Measurements from ENCODE around the gene UROC1. TPM values are rescaled to one million over a fixed set of nuclear protein-coding genes. Genes with fewer than 3 reads are reported as not detected.

Gene UROC1
- total and polyA plus RNA-seq, 9 of the 15 experiments (the other 6 are each of a cell fraction or from before 2014, with no cell fraction given), result not detected

GRCh38 chr3:126459111-126459762, 58.3 kb downstream of the UROC1 start:
- FAIRE-seq (no peak), ATAC-seq (no peak), DNase-seq (ENCODE audit: extremely low read depth in 1 of 4, low spot score in 3 of 4) (no peak)
- intact Hi-C loops (cut with micrococcal nuclease) (no loop called here), in situ Hi-C loops (cut with MboI) (no loop called here)
- Histone ChIP-seq H3K9me1 (ENCODE audit: control insufficient read depth, insufficient read depth, low read length) (no peaks in the 10 kb centered on the region), H4K20me1 (replicated peaks; ENCODE audit: control insufficient read depth, insufficient read depth, low read length) (no peaks in the 10 kb centered on the region), H3K4me1 (replicated peaks in 1 of 2; ENCODE audit: control insufficient read depth in 2 of 2, insufficient read depth in 2 of 2, low read length in 2 of 2) (no peaks in the 10 kb centered on the region), H3K4me2 (ENCODE audit: insufficient read depth, low read length) (no peak overlapping the region), H3K27me3 (ENCODE audit: control insufficient read depth in 2 of 2, insufficient read depth in 2 of 2, low read length in 2 of 2) (no peaks in the 10 kb centered on the region), H3K9ac (ENCODE audit: insufficient read depth in 1 of 2, low read depth in 2 of 2, low read length in 2 of 2) (no peak overlapping the region), H3K4me3 (no peak overlapping the region), H3K79me2 (ENCODE audit: control insufficient read depth, insufficient read depth, low read length) (no peaks in the 10 kb centered on the region; the same call in 2 of the 3 replicates), H3K9me3 (replicated peaks; ENCODE audit: control insufficient read depth, insufficient read depth, low read depth, low read length) (no peaks in the 10 kb centered on the region), H2AFZ (ENCODE audit: low read depth, low read length) (no peak overlapping the region), H3K36me3 (ENCODE audit: control insufficient read depth, insufficient read depth, low read length) (peaks cover 81% of the 10 kb centered on the region), H3K27ac (ENCODE audit: extremely low read depth, low read depth, low read length) (no peak overlapping the region)
- POLR2A ChIA-PET, result interaction anchor here (0.6 to 1.1 kb wide), 2 partner anchors 14 to 19 kb away, joined by 3 read pairs; no protein-coding TSS in a partner anchor
- BruUV-seq (replicated peaks), result no TSS peak
- TF ChIP-seq CBX5 (IDR thresholded peaks at IDR 0.05; ENCODE audit: borderline replicate concordance, low read depth) (no peak), TSHZ1 (CRISPR knock-in tag; IDR thresholded peaks at IDR 0.05) (no peak), HDAC3 (IDR thresholded peaks at IDR 0.05; ENCODE audit: borderline replicate concordance, partially characterized antibody) (no peak), HNRNPUL1 (IDR thresholded peaks at IDR 0.05; ENCODE audit: low read length) (no peak), RB1 (IDR thresholded peaks at IDR 0.05; ENCODE audit: low read depth) (no peak)
- TF ChIP-seq, protein P1, sequence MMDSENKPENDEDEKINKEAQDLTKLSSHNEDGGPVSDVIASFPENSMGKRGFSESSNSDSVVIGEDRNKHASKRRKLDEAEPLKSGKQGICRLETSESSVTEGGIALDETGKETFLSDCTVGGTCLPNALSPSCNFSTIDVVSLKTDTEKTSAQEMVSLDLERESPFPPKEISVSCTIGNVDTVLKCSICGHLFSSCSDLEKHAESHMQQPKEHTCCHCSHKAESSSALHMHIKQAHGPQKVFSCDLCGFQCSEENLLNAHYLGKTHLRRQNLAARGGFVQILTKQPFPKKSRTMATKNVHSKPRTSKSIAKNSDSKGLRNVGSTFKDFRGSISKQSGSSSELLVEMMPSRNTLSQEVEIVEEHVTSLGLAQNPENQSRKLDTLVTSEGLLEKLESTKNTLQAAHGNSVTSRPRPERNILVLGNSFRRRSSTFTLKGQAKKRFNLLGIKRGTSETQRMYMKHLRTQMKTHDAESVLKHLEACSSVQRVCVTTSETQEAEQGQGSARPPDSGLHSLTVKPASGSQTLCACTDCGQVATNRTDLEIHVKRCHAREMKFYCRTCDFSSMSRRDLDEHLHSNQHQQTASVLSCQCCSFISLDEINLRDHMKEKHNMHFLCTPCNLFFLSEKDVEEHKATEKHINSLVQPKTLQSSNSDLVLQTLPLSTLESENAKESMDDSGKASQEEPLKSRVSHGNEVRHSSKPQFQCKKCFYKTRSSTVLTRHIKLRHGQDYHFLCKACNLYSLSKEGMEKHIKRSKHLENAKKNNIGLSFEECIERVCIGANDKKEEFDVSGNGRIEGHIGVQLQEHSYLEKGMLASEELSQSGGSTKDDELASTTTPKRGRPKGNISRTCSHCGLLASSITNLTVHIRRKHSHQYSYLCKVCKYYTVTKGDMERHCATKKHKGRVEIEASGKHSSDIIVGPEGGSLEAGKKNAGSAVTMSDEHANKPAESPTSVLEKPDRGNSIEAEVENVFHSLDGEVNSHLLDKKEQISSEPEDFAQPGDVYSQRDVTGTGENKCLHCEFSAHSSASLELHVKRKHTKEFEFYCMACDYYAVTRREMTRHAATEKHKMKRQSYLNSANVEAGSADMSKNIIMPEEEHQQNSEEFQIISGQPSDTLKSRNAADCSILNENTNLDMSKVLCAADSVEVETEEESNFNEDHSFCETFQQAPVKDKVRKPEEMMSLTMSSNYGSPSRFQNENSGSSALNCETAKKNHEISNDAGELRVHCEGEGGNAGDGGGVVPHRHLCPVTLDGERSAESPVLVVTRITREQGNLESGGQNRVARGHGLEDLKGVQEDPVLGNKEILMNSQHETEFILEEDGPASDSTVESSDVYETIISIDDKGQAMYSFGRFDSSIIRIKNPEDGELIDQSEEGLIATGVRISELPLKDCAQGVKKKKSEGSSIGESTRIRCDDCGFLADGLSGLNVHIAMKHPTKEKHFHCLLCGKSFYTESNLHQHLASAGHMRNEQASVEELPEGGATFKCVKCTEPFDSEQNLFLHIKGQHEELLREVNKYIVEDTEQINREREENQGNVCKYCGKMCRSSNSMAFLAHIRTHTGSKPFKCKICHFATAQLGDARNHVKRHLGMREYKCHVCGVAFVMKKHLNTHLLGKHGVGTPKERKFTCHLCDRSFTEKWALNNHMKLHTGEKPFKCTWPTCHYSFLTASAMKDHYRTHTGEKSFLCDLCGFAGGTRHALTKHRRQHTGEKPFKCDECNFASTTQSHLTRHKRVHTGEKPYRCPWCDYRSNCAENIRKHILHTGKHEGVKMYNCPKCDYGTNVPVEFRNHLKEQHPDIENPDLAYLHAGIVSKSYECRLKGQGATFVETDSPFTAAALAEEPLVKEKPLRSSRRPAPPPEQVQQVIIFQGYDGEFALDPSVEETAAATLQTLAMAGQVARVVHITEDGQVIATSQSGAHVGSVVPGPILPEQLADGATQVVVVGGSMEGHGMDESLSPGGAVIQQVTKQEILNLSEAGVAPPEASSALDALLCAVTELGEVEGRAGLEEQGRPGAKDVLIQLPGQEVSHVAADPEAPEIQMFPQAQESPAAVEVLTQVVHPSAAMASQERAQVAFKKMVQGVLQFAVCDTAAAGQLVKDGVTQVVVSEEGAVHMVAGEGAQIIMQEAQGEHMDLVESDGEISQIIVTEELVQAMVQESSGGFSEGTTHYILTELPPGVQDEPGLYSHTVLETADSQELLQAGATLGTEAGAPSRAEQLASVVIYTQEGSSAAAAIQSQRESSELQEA (IDR thresholded peaks at IDR 0.05; ENCODE audit: low read depth), result no peak
- TF ChIP-seq, protein P2, sequence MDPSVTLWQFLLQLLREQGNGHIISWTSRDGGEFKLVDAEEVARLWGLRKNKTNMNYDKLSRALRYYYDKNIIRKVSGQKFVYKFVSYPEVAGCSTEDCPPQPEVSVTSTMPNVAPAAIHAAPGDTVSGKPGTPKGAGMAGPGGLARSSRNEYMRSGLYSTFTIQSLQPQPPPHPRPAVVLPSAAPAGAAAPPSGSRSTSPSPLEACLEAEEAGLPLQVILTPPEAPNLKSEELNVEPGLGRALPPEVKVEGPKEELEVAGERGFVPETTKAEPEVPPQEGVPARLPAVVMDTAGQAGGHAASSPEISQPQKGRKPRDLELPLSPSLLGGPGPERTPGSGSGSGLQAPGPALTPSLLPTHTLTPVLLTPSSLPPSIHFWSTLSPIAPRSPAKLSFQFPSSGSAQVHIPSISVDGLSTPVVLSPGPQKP (CRISPR knock-in tag; IDR thresholded peaks at IDR 0.05), result no peak
- 85% methylated on average over 7 of the region's 7 CpGs for WGBS (ENCODE audit: insufficient coverage, low coverage, missing lambda C conversion rate)
- CTCF ChIA-PET (ENCODE audit: low intra/inter-chr PET ratio), result no interaction called here
